Measurements from ENCODE around the gene PLEKHG5. TPM values are rescaled to one million over a fixed set of nuclear protein-coding genes. Genes with fewer than 3 reads are reported as not detected.

Gene PLEKHG5
- total RNA-seq, 1 donor from 2014 or later, result 109 TPM

GRCh38 chr1:6497215-6497866, 5.9 kb upstream of the PLEKHG5 start:
- no peak overlapping the region for H3K27ac Mint-ChIP-seq (ENCODE audit: unreplicated experiment)
- no peaks in the 10 kb centered on the region for H3K9me3 Mint-ChIP-seq (ENCODE audit: unreplicated experiment)
- H3K4me3 Mint-ChIP-seq (ENCODE audit: unreplicated experiment), result peak overlapping the region; percentile 69
- no peak for TF ChIP-seq CTCF (IDR thresholded peaks at IDR 0.05; ENCODE audit: unreplicated experiment)
- H3K36me3 Mint-ChIP-seq (ENCODE audit: low read depth, unreplicated experiment), result no peaks in the 10 kb centered on the region
- H3K4me1 Mint-ChIP-seq (ENCODE audit: unreplicated experiment), result peaks cover 3% of the 10 kb centered on the region
- DNase-seq (ENCODE audit: low spot score), result peak; percentile 50
- peaks cover 25% of the 10 kb centered on the region for H3K27me3 Mint-ChIP-seq (ENCODE audit: unreplicated experiment)

- peaks cover 3% of the 10 kb centered on the region for H3K4me1 Mint-ChIP-seq (ENCODE audit: unreplicated experiment)
- no peak overlapping the region for H3K27ac Mint-ChIP-seq (ENCODE audit: unreplicated experiment)
- no peak overlapping the region for H3K4me3 Mint-ChIP-seq (ENCODE audit: unreplicated experiment)
These were observed 5.4 kb upstream of the PLEKHG5 start for GRCh38 chr1:6496890-6497214.

GRCh38 chr1:6496365-6496721, 4.9 kb upstream of the PLEKHG5 start:
- peaks cover 27% of the 10 kb centered on the region for H3K27me3 Mint-ChIP-seq (ENCODE audit: unreplicated experiment)
- TF ChIP-seq CTCF (IDR thresholded peaks at IDR 0.05; ENCODE audit: unreplicated experiment), result no peak
- no peak for DNase-seq (ENCODE audit: low spot score)

More at GRCh38 chr1:6496890-6497214, 5.4 kb upstream of the PLEKHG5 start:
- H3K36me3 Mint-ChIP-seq (ENCODE audit: low read depth, unreplicated experiment), result no peaks in the 10 kb centered on the region
- peaks cover 25% of the 10 kb centered on the region for H3K27me3 Mint-ChIP-seq (ENCODE audit: unreplicated experiment)
- TF ChIP-seq CTCF (IDR thresholded peaks at IDR 0.05; ENCODE audit: unreplicated experiment), result no peak
- no peaks in the 10 kb centered on the region for H3K9me3 Mint-ChIP-seq (ENCODE audit: unreplicated experiment)
- no peak for DNase-seq (ENCODE audit: low spot score)

GRCh38 chr1:6495540-6496364, 4.3 kb upstream of the PLEKHG5 start:
- Mint-ChIP-seq H3K4me3 (ENCODE audit: unreplicated experiment) (no peak overlapping the region), H3K36me3 (ENCODE audit: low read depth, unreplicated experiment) (no peaks in the 10 kb centered on the region), H3K27ac (ENCODE audit: unreplicated experiment) (no peak overlapping the region), H3K4me1 (ENCODE audit: unreplicated experiment) (peaks cover 11% of the 10 kb centered on the region), H3K27me3 (ENCODE audit: unreplicated experiment) (peaks cover 26% of the 10 kb centered on the region), H3K9me3 (ENCODE audit: unreplicated experiment) (no peaks in the 10 kb centered on the region)
- TF ChIP-seq CTCF (IDR thresholded peaks at IDR 0.05; ENCODE audit: unreplicated experiment), result no peak
- DNase-seq (ENCODE audit: low spot score), result no peak

More at GRCh38 chr1:6496365-6496721, 4.9 kb upstream of the PLEKHG5 start:
- H3K36me3 Mint-ChIP-seq (ENCODE audit: low read depth, unreplicated experiment), result no peaks in the 10 kb centered on the region
- H3K9me3 Mint-ChIP-seq (ENCODE audit: unreplicated experiment), result no peaks in the 10 kb centered on the region
- H3K27ac Mint-ChIP-seq (ENCODE audit: unreplicated experiment), result no peak overlapping the region
- H3K4me3 Mint-ChIP-seq (ENCODE audit: unreplicated experiment), result peak overlapping the region; percentile 67
- peaks cover 8% of the 10 kb centered on the region for H3K4me1 Mint-ChIP-seq (ENCODE audit: unreplicated experiment)

- DNase-seq (ENCODE audit: low spot score), result no peak
- Mint-ChIP-seq H3K36me3 (ENCODE audit: low read depth, unreplicated experiment) (no peaks in the 10 kb centered on the region), H3K9me3 (ENCODE audit: unreplicated experiment) (no peaks in the 10 kb centered on the region), H3K27ac (ENCODE audit: unreplicated experiment) (no peak overlapping the region), H3K27me3 (ENCODE audit: unreplicated experiment) (peaks cover 26% of the 10 kb centered on the region), H3K4me3 (ENCODE audit: unreplicated experiment) (no peak overlapping the region), H3K4me1 (ENCODE audit: unreplicated experiment) (peaks cover 11% of the 10 kb centered on the region)
- no peak for TF ChIP-seq CTCF (IDR thresholded peaks at IDR 0.05; ENCODE audit: unreplicated experiment)
These were observed 3.6 kb upstream of the PLEKHG5 start for GRCh38 chr1:6495041-6495441.
